Suprapubic skin (tissue), 4 donors: ENCODE results near the gene ITGA2. TPM values are rescaled to one million over a fixed set of nuclear protein-coding genes. Genes with fewer than 3 reads are reported as not detected.

Source experiments
- DNase-seq, 2 donors: peaks; one replicate each; pipeline ENCODE4 v3.0.0-alpha.2; 2019; ENCODE audit warnings: low spot score in 2 of 2
- H3K27ac ChIP-seq: fragments of 200-600 bp; sonication (generic); one replicate; pipeline ENCODE4 v1.5.1; 2019
- H3K27me3 ChIP-seq: fragments of 200-600 bp; sonication (generic); one replicate; pipeline ENCODE4 v1.5.1; 2019
- H3K36me3 ChIP-seq: fragments of 200-600 bp; sonication (generic); one replicate; pipeline ENCODE4 v1.5.1; 2019
- H3K4me1 ChIP-seq: fragments of 200-600 bp; sonication (generic); one replicate; pipeline ENCODE4 v1.5.1; 2019
- H3K4me3 ChIP-seq: fragments of 200-600 bp; sonication (generic); one replicate; pipeline ENCODE4 v1.5.1; 2019; ENCODE audit warnings: mild to moderate bottlenecking
- H3K9me3 ChIP-seq: fragments of 200-600 bp; sonication (generic); one replicate; pipeline ENCODE4 v1.5.1; 2019
- EP300 ChIP-seq: sonication (generic); formaldehyde crosslinking; IDR thresholded peaks from one replicate; pipeline ENCODE4 v1.6.1; 2017; ENCODE audit warnings: antibody characterized with exemption
- POLR2A ChIP-seq, 2 donors: fragments of 450-650 bp; IDR thresholded peaks; one replicate each; pipeline ENCODE4 v1.6.1; 2017; ENCODE audit warnings: antibody characterized with exemption in 2 of 2, mild to moderate bottlenecking in 2 of 2, moderate library complexity in 2 of 2
- POLR2AphosphoS5 ChIP-seq, 3 donors: sonication (generic); formaldehyde crosslinking; IDR thresholded peaks; one replicate each; pipeline ENCODE4 v1.6.1; 2017; ENCODE audit warnings: antibody characterized with exemption in 3 of 3
- WGBS: methylation state at CpG from one replicate; pipeline ENCODE4 v1.1.5; 2018; 5-methylcytosine and 5-hydroxymethylcytosine counted together
- total RNA-seq, 4 donors: library from RNA; depleted of rRNA; stranded (reverse); fragments of >200 nt; gene quantifications; one replicate each; pipeline ENCODE4 v1.1.0, GENCODE V29; 2016
- TF ChIP-seq, protein P1 (sequence below), 2 donors: fragments of 200-600 bp in 1 of 2; fragments of 450-650 bp in 1 of 2; sonication (generic) in 1 of 2; IDR thresholded peaks; one replicate each; pipeline ENCODE4 v1.5.1; 2016 to 2019; ENCODE audit warnings: antibody characterized with exemption in 2 of 2, mild to moderate bottlenecking in 1 of 2, moderate library complexity in 1 of 2

The ITGA2 gene
- total RNA-seq, 4 donors from 2014 or later = 29.3 to 54.5 (median 34.3) TPM

DNA sequence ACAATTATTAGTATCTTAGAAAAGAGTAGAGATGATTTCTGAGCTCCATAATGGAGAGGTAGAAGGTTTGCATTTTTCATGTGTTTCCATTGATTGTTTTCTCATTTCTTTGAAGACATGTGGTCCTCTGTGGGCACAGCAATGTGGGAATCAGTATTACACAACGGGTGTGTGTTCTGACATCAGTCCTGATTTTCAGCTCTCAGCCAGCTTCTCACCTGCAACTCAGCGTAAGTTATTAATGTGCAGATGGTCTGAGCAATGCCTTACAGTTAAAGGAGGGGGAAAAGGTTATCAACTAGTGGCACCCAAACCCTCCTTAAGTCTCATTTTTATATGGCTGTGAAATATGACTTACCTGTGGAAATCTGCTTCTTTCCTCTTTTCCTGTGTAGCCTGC, 59.1 kb downstream of the ITGA2 start:
- TF ChIP-seq, protein P1, sequence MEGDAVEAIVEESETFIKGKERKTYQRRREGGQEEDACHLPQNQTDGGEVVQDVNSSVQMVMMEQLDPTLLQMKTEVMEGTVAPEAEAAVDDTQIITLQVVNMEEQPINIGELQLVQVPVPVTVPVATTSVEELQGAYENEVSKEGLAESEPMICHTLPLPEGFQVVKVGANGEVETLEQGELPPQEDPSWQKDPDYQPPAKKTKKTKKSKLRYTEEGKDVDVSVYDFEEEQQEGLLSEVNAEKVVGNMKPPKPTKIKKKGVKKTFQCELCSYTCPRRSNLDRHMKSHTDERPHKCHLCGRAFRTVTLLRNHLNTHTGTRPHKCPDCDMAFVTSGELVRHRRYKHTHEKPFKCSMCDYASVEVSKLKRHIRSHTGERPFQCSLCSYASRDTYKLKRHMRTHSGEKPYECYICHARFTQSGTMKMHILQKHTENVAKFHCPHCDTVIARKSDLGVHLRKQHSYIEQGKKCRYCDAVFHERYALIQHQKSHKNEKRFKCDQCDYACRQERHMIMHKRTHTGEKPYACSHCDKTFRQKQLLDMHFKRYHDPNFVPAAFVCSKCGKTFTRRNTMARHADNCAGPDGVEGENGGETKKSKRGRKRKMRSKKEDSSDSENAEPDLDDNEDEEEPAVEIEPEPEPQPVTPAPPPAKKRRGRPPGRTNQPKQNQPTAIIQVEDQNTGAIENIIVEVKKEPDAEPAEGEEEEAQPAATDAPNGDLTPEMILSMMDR (IDR thresholded peaks at IDR 0.05) = no peak
- no peak for TF ChIP-seq POLR2AphosphoS5 (IDR thresholded peaks at IDR 0.05)
- TF ChIP-seq POLR2A (IDR thresholded peaks at IDR 0.05) = no peak
- TF ChIP-seq EP300 = no peak
- Histone ChIP-seq H3K4me1 (peaks cover 5% of the 10 kb centered on the region), H3K9me3 (no peaks in the 10 kb centered on the region), H3K27me3 (no peaks in the 10 kb centered on the region), H3K4me3 (no peak overlapping the region), H3K36me3 (peaks cover 13% of the 10 kb centered on the region), H3K27ac (no peak overlapping the region)
- no peak for DNase-seq
- 90% methylated on average over 2 of the region's 2 CpGs for WGBS

DNA sequence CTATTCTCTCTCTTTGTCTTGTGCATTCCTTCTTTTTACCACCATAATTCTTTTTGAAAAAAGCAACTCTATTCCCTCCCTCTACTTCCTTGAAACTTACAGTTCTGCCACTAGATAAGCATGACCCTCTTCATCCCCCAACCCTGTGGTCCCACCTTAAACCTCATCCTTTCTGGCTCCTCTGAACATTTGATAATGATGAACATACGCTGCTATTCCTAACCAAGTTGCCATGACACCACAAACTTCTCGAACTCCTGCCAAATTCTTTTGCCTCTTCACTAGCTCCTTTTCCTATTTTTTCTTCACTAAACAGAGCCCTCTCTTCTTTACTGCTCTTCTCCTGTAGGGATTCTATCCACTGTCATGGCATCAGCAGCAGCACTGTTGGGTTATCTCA, 63.3 kb downstream of the ITGA2 start:
- no peaks in the 10 kb centered on the region for H3K4me1 ChIP-seq
- H3K36me3 ChIP-seq = peaks cover 18% of the 10 kb centered on the region
- TF ChIP-seq, protein P1 (IDR thresholded peaks at IDR 0.05) = no peak
- TF ChIP-seq POLR2A (IDR thresholded peaks at IDR 0.05) (no peak), POLR2AphosphoS5 (IDR thresholded peaks at IDR 0.05) (no peak)
- DNase-seq = no peak
- 60% methylated on average over 2 of the region's 2 CpGs for WGBS
- no peaks in the 10 kb centered on the region for H3K27me3 ChIP-seq
- no peak overlapping the region for H3K27ac ChIP-seq
- H3K9me3 ChIP-seq = no peaks in the 10 kb centered on the region
- H3K4me3 ChIP-seq = no peak overlapping the region

DNA sequence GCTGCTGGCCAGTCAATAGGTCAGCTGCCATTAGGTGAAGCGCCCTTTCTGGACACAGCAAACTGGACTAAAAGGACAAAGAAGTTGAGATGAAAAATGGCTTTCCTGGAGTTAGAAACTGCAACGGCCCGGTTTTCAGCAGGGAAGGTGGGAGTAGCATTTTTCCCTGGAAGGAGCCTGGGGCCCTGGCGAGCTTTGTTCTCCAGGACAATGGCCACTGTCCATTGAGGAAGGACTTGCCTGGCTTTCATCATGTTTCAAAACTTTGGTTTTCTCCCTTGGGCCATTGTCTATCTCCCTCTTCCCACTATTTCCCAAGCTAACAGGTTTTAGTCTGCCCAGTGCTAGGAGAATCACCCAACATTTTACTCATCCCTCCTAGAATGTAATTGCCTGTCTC, 64.2 kb downstream of the ITGA2 start:
- DNase-seq = no peak
- Histone ChIP-seq H3K4me3 (no peak overlapping the region), H3K9me3 (no peaks in the 10 kb centered on the region), H3K4me1 (no peaks in the 10 kb centered on the region), H3K36me3 (peaks cover 23% of the 10 kb centered on the region), H3K27ac (no peak overlapping the region), H3K27me3 (no peaks in the 10 kb centered on the region)
- WGBS = 90% methylated on average over 4 of the region's 4 CpGs
- TF ChIP-seq POLR2AphosphoS5 (IDR thresholded peaks at IDR 0.05) = no peak
- no peak for TF ChIP-seq EP300

DNA sequence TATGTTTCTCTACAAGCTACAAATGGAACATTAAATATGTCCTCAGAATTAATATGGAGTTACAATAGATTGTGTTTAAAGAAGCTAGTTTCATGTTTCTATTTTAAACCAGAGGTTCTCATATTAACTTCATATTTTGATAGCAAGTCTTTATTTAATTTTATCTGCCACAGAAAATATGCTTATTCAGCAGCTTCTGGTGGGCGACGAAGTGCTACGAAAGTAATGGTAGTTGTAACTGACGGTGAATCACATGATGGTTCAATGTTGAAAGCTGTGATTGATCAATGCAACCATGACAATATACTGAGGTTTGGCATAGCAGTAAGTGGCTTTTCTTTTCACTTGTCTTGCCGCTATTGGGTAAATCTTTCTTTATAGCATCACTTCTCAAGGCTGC, 66.2 kb downstream of the ITGA2 start:
- TF ChIP-seq, protein P1 (IDR thresholded peaks at IDR 0.05) = no peak
- 86% methylated on average over 5 of the region's 5 CpGs for WGBS
- Histone ChIP-seq H3K36me3 (peaks cover 32% of the 10 kb centered on the region), H3K27me3 (no peaks in the 10 kb centered on the region), H3K9me3 (no peaks in the 10 kb centered on the region), H3K4me1 (no peaks in the 10 kb centered on the region), H3K4me3 (no peak overlapping the region), H3K27ac (no peak overlapping the region)
- no peak for DNase-seq

DNA sequence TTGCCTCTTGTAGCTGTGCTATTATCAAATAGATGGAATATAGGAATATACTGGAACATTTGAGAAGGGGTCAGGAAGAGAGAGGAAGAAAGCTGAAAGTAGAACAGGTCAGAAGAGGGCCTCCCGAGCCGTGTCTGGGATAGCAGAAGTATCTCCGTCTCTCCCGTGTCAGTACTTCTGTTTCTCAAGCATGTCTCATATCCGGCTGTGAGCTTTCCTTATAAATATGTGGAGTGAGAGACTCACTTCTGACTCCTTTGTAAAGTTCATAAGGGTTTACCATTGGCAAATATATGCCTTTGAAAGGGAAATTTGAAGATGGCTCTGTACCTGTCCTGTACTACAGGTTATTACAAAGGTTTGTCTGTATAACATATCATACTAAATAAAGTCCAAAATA, 70.1 kb downstream of the ITGA2 start:
- no peaks in the 10 kb centered on the region for H3K9me3 ChIP-seq
- whole genome bisulfite sequencing = 90% methylated on average over 5 of the region's 5 CpGs
- no peak overlapping the region for H3K4me3 ChIP-seq
- H3K36me3 ChIP-seq = peaks cover 33% of the 10 kb centered on the region
- H3K4me1 ChIP-seq = no peaks in the 10 kb centered on the region
- H3K27me3 ChIP-seq = no peaks in the 10 kb centered on the region
- no peak for TF ChIP-seq POLR2AphosphoS5 (IDR thresholded peaks at IDR 0.05)
- TF ChIP-seq EP300 = no peak
- no peak for TF ChIP-seq POLR2A (IDR thresholded peaks at IDR 0.05)
- TF ChIP-seq, protein P1 (IDR thresholded peaks at IDR 0.05) = no peak
- no peak overlapping the region for H3K27ac ChIP-seq
- no peak for DNase-seq

DNA sequence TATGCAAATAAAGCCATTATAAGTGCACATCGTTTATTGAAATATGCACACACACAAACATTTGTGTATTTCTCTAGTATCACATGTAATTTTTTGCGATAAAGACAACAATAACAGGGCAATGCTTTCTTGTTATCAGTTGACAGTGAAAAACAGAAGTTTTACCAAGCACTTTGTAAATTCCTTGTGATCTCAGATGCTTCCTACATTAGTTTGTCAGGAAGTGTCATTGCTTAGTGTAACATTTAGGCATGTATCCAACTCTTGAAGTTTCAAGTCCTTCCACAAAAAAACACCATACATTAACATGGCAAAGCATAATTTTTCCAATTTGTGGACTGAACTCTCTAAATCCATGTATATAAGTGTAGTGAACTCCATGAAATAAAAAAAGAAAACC, 74.0 kb downstream of the ITGA2 start:
- H3K4me3 ChIP-seq = no peak overlapping the region
- peaks cover 4% of the 10 kb centered on the region for H3K4me1 ChIP-seq
- 85% methylated on average over 2 of the region's 2 CpGs for WGBS
- DNase-seq = no peak
- TF ChIP-seq, protein P1 (IDR thresholded peaks at IDR 0.05) = no peak
- no peak for TF ChIP-seq EP300
- TF ChIP-seq POLR2A (IDR thresholded peaks at IDR 0.05) = no peak
- TF ChIP-seq POLR2AphosphoS5 (IDR thresholded peaks at IDR 0.05) = no peak
- peaks cover 30% of the 10 kb centered on the region for H3K36me3 ChIP-seq
- H3K27me3 ChIP-seq = no peaks in the 10 kb centered on the region
- no peaks in the 10 kb centered on the region for H3K9me3 ChIP-seq
- H3K27ac ChIP-seq = no peak overlapping the region
